ENCODE data around the gene ZNF169.

- TF ChIP-seq CTCF (IDR thresholded peaks at IDR 0.05) (no peak), POLR2A (IDR thresholded peaks at IDR 0.05) (peak in 1 of 2 donors; percentile 25), EP300 (IDR thresholded peaks at IDR 0.05) (no peak)
These were observed at the start of gene ZNF169 for GRCh38 chr9:94259077-94259862.

All from sigmoid colon (tissue), 4 donors.